Measurements from ENCODE around the gene CHI3L2. TPM values are rescaled to one million over a fixed set of nuclear protein-coding genes. Genes with fewer than 3 reads are reported as not detected.

The CHI3L2 gene
- polyA plus RNA-seq, 6 donors from 2014 or later, result 42.6 to 239 (median 159) TPM

DNA sequence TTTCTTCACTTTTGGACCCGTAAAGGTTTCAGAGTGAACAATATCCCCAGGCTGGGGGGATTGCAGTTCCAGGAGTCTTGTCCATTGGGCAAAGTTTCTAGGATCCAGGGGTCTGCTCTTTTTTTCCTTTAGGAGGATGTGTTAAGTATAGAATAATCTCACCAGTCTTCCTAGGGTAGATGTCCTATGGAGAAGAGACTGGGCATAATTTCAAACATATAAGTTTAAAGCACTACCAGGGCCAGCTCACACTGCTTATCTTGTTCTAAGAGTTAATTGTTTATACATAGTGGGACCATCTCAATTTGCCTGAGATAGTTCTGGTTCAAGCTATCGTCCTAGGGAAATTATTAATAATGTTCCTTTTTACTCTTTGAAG is 1.2 kb downstream of the CHI3L2 start:
- Mint-ChIP-seq H3K36me3 (peaks cover 0 to 5% of the 10 kb centered on the region in 2 donors), H3K27ac (peak overlapping the region in 3 of 6 donors; percentile 15 to 61 (median 16)), H3K4me3 (peak overlapping the region in 3 of 8 donors; percentile 56 to 90 (median 78)), H3K27me3 (no peaks in the 10 kb centered on the region), H3K9me3 (peaks cover 0 to 5% (median 1%) of the 10 kb centered on the region in 7 donors), H3K4me1 (peaks cover 50 to 86% (median 63%) of the 10 kb centered on the region in 3 donors)
- no peak for ATAC-seq (ENCODE audit: low read depth in 2 of 2)
- DNase-seq, result no peak

DNA sequence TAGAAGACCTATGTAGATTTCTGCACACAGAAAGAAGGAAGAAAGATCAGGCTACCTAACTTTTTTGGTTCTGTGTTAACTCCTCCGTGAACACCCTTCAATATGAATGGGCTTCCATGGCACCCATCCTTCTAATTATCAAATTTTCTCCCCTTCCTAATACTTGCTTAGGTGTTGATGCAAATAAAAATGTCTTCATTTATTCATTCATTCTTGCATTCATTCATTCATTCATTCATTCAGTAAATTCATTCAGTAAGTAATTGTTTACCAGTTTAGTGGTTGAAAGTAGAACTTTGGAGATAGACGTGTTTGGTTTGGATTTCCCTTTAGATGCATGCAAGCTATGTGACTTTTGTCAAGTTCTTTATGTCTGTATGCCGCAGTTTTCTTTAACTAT is 4.6 kb downstream of the CHI3L2 start:
- no peak for ATAC-seq (ENCODE audit: low read depth in 2 of 2)
- peaks cover 35 to 92% (median 37%) of the 10 kb centered on the region in 3 donors for H3K4me1 Mint-ChIP-seq
- H3K27ac Mint-ChIP-seq, result no peak overlapping the region
- H3K36me3 Mint-ChIP-seq, result peaks cover 19 to 20% of the 10 kb centered on the region in 2 donors
- no peak for DNase-seq
- H3K27me3 Mint-ChIP-seq, result no peaks in the 10 kb centered on the region
- peaks cover 0 to 5% (median 1%) of the 10 kb centered on the region in 7 donors for H3K9me3 Mint-ChIP-seq
- H3K4me3 Mint-ChIP-seq, result peak overlapping the region in 7 of 8 donors; percentile 19 to 97 (median 87)

DNA sequence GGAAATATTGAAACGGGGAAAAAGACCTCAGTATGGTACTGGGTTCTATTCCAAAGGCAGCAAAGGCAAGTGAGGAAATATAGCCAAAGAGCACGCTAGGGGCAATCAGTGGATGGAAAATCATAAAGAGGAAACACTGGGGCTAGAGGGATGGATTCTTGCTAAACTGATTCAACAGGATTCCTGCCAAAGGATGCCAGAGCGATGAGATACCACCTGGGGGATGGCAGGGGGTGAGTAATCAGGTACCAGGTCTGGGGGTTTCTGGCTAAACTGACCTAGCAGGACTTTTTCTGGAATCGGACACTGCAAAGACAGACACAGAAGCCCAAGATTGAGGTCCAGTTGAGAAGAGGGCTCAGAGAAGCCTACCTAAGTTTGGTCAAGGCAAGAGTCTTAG is 6.7 kb downstream of the CHI3L2 start:
- ATAC-seq (ENCODE audit: low read depth in 2 of 2), result no peak
- peaks cover 0 to 9% (median 2%) of the 10 kb centered on the region in 7 donors for H3K9me3 Mint-ChIP-seq
- no peaks in the 10 kb centered on the region for H3K27me3 Mint-ChIP-seq
- DNase-seq, result no peak
- H3K4me1 Mint-ChIP-seq, result peaks cover 34 to 87% (median 35%) of the 10 kb centered on the region in 3 donors
- H3K27ac Mint-ChIP-seq, result peak overlapping the region in 2 of 6 donors; percentile 73 to 74
- H3K4me3 Mint-ChIP-seq, result peak overlapping the region in 1 of 8 donors; percentile 9
- H3K36me3 Mint-ChIP-seq, result peaks cover 27 to 39% of the 10 kb centered on the region in 2 donors

DNA sequence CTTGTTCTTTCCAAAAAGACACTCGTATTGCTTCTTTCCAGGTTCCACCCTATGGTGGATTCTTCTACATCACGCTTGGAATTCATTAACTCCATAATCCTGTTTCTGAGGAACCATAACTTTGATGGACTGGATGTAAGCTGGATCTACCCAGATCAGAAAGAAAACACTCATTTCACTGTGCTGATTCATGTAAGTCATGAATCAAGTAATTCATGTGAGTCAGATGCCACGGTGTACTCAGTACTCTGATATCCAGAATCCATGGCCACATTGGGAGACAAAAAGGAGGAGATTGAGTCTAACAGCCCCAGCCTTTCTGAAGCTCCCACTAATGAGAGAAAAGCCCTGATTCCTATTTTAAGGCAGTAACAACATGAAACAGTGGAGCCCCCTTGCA is 7.4 kb downstream of the CHI3L2 start:
- no peak for DNase-seq
- peaks cover 34 to 85% (median 35%) of the 10 kb centered on the region in 3 donors for H3K4me1 Mint-ChIP-seq
- ATAC-seq (ENCODE audit: low read depth in 2 of 2), result no peak
- H3K36me3 Mint-ChIP-seq, result peaks cover 33 to 45% of the 10 kb centered on the region in 2 donors
- H3K9me3 Mint-ChIP-seq, result peaks cover 0 to 7% (median 1%) of the 10 kb centered on the region in 7 donors
- no peak overlapping the region for H3K4me3 Mint-ChIP-seq
- H3K27me3 Mint-ChIP-seq, result no peaks in the 10 kb centered on the region
- no peak overlapping the region for H3K27ac Mint-ChIP-seq

DNA sequence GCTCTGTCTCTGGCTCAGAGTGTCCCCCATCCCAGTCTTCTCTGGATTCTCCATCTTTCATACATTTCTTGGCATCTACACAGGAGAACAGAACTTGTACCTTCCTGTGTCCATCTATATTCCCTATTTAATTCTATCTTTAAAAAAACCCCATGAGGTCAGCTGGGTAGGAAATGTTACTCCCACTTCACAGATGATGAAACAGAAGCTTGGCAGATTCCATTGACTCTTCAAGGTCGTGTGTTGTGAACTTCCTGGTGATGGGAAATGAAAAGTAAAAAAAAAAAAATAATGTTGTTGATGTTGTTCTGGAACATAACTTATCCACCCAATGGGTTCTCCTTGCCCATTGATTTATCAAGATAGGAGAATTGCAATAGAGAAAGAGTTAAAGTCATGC is 8.9 kb downstream of the CHI3L2 start:
- DNase-seq (no peak), ATAC-seq (ENCODE audit: low read depth in 2 of 2) (no peak)
- Mint-ChIP-seq H3K27ac (peak overlapping the region in 1 of 6 donors; percentile 61), H3K4me3 (peak overlapping the region in 1 of 8 donors; percentile 88), H3K4me1 (peaks cover 27 to 73% (median 32%) of the 10 kb centered on the region in 3 donors), H3K36me3 (peaks cover 48 to 57% of the 10 kb centered on the region in 2 donors), H3K27me3 (no peaks in the 10 kb centered on the region), H3K9me3 (peaks cover 0 to 4% (median 0%) of the 10 kb centered on the region in 7 donors)

DNA sequence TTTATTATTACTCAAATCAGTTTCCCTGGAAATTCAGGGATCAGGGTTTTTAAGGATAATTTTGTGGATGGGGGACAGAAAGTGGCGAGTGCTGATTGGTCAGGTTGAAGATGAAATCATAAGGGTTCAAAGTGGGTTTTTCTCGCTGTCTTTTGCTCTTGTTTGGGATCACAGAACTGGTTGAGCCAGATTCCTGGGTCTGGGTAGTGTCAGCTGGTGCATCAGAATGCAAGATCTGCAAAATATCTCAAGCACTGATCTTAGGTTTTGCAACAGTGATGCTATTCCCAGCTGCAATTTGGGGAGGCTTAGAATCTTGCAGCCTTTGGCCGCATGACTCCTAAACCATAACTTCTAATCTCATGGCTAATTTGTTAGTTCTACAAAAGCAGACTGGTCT is 9.3 kb downstream of the CHI3L2 start:
- no peak for ATAC-seq (ENCODE audit: low read depth in 2 of 2)
- H3K36me3 Mint-ChIP-seq, result peaks cover 53 to 61% of the 10 kb centered on the region in 2 donors
- H3K9me3 Mint-ChIP-seq, result peaks cover 0 to 4% (median 0%) of the 10 kb centered on the region in 7 donors
- H3K27ac Mint-ChIP-seq, result peak overlapping the region in 2 of 6 donors; percentile 61 to 72
- no peaks in the 10 kb centered on the region for H3K27me3 Mint-ChIP-seq
- H3K4me3 Mint-ChIP-seq, result no peak overlapping the region
- no peak for DNase-seq
- H3K4me1 Mint-ChIP-seq, result peaks cover 23 to 69% (median 32%) of the 10 kb centered on the region in 3 donors

DNA sequence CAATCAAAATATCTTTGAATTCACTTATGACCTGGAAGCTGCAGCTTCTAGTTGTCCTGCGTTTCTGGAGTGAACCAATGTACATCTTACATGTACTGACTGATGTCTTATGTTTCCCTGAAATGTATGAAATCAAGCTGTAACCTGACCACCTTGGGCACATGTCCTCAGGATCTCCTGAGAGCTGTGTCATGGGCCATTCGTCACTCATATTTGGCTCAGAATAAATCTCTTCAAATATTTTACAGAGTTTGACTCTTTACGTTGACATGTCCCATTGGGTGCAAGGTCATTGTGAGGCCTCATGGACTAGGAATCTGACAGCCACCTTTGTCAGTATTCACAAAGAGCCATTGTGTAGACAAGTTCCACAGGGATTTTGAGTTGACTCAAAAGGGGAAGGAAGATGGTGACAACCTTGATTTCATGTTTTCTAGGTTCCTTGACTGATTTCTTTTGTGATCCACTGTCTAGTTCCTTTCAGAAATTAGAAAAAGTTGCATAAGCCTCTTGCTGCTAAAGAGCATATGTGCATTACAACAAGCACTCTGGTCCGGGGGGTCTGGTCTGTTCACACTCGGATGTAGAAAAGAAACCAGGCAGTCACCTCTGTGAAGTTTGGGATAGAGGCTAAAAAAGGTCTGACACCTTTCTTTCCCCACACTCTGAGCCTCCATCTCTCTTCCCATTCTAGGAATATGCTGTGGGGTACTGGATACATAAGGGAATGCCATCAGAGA is 10.7 kb downstream of the CHI3L2 start:
- Mint-ChIP-seq H3K27ac (peak overlapping the region in 4 of 6 donors; percentile 34 to 71 (median 58)), H3K36me3 (peaks cover 62 to 63% of the 10 kb centered on the region in 2 donors), H3K27me3 (no peaks in the 10 kb centered on the region), H3K4me1 (peaks cover 16 to 62% (median 27%) of the 10 kb centered on the region in 3 donors), H3K4me3 (no peak overlapping the region), H3K9me3 (peaks cover 0 to 4% (median 0%) of the 10 kb centered on the region in 7 donors)
- DNase-seq, result no peak
- ATAC-seq (ENCODE audit: low read depth in 2 of 2), result no peak

DNA sequence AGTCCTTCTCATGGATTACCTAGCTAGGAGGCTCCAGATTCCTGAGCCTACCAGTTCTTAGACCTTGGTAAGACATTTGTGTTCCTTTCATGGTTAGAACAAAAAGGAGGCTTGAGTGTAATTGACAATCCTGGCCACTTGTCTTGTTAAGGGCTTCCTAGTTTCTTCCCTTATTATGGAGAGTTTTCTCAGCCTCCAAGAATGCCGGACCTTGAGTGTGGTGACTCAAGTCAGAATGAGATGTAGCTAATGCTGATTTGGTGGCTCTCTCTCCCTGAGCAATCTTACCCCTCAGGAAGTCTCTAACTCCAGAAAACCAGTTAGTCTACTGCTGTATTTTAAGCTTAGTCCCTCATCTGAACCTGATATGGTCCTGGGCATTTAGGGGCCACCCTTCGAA is 14.3 kb downstream of the CHI3L2 start:
- H3K9me3 Mint-ChIP-seq, result peaks cover 0 to 4% (median 0%) of the 10 kb centered on the region in 7 donors
- peaks cover 15 to 38% (median 21%) of the 10 kb centered on the region in 3 donors for H3K4me1 Mint-ChIP-seq
- peaks cover 61 to 66% of the 10 kb centered on the region in 2 donors for H3K36me3 Mint-ChIP-seq

DNA sequence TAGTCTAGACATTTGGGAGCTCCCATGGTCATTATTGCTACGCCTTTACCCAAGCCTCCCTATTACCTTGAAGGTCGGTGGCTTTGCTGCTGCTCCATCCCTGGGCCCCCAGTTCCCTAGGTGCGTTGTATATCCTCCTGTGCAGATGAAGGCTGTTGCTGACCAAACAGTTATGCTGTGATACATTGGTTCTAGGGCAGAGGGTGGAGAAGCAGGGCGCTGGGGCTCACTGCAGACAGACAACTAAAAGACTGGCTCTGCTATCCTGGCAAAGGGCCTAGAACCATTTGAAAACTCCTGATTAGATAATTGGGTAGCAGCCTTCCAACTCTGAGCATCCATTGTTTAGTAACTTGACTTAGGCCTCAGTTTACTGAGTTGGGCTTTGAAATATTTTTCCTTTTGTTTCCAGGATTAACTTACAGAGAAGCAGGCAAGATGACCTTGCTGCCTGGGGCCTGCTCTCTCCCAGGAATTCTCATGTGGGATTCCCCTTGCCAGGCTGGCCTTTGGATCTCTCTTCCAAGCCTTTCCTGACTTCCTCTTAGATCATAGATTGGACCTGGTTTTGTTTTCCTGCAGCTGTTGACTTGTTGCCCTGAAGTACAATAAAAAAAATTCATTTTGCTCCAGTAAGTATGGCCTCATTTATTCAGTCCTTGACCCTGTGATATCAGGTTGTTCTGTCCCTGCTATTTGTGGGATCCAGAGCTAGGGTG is 15.5 kb downstream of the CHI3L2 start:
- Mint-ChIP-seq H3K27me3 (no peaks in the 10 kb centered on the region), H3K27ac (peak overlapping the region in 3 of 6 donors; percentile 5 to 79 (median 55)), H3K4me1 (peaks cover 15 to 30% (median 21%) of the 10 kb centered on the region in 3 donors)

More for the DNA sequence above, 14.3 kb downstream of the CHI3L2 start:
- DNase-seq, result no peak
- H3K27me3 Mint-ChIP-seq, result no peaks in the 10 kb centered on the region
- H3K4me3 Mint-ChIP-seq, result no peak overlapping the region
- no peak for ATAC-seq (ENCODE audit: low read depth in 2 of 2)
- peak overlapping the region in 2 of 6 donors; percentile 9 to 69 for H3K27ac Mint-ChIP-seq

DNA sequence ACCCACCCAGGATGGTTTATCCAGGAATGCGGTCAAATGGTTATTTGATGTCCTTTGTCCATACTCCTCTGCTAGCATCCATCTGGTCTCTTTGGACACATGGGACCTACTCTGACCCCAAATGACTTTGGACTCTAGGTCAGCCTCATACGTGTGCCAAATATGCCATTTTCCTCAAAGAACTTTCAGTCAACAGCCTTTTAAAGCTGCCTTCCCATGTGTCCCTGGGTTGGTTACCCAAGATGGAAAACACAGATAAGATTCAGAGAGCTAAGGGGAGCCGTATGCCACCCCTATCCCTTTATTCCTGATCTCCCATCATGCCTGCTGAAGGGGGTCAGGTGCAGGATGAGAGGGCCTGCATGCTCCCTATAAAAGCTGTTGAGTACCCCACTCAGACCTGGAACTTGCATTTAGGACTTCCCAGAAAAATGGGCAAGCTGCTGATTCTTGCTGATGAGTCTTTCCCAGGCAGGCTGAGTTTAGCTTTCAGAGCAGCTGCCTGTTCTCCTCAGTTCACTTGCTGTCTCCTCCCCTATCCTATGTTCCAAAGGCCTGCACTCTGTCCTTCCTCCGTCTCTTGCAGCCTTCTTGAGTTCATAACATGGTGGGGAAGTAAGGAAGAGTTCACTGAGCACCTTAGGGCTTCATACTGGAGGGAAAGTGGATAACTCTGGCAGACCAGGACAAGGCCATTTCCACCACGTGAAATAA is 19.8 kb downstream of the CHI3L2 start:
- Mint-ChIP-seq H3K27ac (peak overlapping the region in 2 of 6 donors; percentile 21 to 35), H3K4me3 (no peak overlapping the region), H3K36me3 (peaks cover 22 to 24% of the 10 kb centered on the region in 2 donors), H3K27me3 (no peaks in the 10 kb centered on the region), H3K9me3 (no peaks in the 10 kb centered on the region), H3K4me1 (peaks cover 0 to 16% (median 5%) of the 10 kb centered on the region in 3 donors)
- DNase-seq (no peak), ATAC-seq (ENCODE audit: low read depth in 2 of 2) (no peak)

More for the DNA sequence above, 15.5 kb downstream of the CHI3L2 start:
- ATAC-seq (ENCODE audit: low read depth in 2 of 2) (no peak), DNase-seq (no peak)
- Mint-ChIP-seq H3K9me3 (peaks cover 0 to 4% (median 0%) of the 10 kb centered on the region in 7 donors), H3K4me3 (no peak overlapping the region), H3K36me3 (peaks cover 55 to 59% of the 10 kb centered on the region in 2 donors)

DNA sequence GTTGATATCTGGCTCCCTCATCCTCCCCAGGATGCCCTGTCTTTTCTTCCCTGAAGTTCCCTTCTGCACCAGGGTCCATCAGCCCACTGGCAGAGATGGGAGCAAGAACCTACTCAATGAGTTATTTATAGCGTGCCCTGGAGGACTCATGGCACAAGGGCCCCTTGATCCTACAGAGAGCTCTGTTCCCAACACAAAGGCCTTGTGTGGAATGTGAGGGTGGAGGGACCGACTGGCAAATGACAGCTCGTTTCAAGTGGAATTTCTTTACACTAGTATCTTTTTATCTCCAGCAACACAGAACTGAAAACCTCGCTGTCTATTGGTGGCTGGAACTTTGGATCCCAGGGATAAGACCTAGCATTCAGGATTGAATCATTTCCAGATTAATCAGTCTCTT is 22.4 kb downstream of the CHI3L2 start:
- ATAC-seq (ENCODE audit: low read depth in 2 of 2), result no peak
- Mint-ChIP-seq H3K4me3 (peak overlapping the region in 1 of 8 donors; percentile 30), H3K27ac (no peak overlapping the region), H3K27me3 (peaks cover 0 to 6% (median 0%) of the 10 kb centered on the region in 3 donors), H3K36me3 (peaks cover 0 to 6% of the 10 kb centered on the region in 2 donors), H3K4me1 (peaks cover 0 to 12% (median 5%) of the 10 kb centered on the region in 3 donors), H3K9me3 (no peaks in the 10 kb centered on the region)
- DNase-seq, result no peak

DNA sequence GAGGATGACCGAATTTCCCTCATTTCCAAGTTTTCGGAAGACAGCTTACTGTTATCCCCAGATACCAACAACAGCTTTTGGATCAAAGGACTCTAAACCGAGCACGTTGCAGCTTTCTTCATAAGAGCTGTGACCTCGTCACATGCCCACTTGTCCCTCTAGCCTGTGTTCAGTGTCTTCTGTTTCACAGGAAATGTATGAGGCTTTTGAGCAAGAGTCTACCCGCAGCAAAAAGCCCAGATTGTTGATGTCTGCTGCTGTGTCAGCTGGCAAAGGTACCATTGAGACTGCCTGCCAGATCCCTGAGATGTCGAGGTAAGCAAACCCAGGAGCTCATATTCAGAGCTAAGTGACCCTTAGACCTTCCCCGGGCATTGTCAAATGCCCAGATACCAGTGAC is 24.1 kb downstream of the CHI3L2 start:
- DNase-seq (no peak), ATAC-seq (ENCODE audit: low read depth in 2 of 2) (no peak)
- Mint-ChIP-seq H3K27ac (peak overlapping the region in 1 of 6 donors; percentile 52), H3K9me3 (no peaks in the 10 kb centered on the region), H3K4me3 (no peak overlapping the region), H3K4me1 (peaks cover 0 to 7% (median 0%) of the 10 kb centered on the region in 3 donors), H3K36me3 (no peaks in the 10 kb centered on the region), H3K27me3 (peaks cover 0 to 14% (median 8%) of the 10 kb centered on the region in 3 donors)

DNA sequence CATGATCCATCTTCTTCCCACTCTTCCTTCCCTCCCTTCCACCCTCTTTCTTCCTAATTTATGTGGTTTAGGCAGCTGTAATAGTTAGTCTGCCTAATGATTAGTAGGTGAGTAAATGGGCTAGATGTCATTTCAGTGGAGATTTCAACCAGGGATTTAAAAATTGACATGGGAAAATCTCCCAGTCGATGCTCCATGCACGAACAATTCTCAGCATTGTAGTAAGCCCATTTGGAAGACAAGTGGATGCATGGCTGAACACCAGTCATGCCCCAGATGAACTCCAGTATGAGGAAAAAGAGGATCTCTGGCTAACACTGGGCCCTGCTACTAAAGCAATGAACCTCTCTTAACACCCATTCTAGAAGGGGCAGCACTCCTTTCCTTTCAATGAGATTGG is 25.3 kb downstream of the CHI3L2 start:
- Mint-ChIP-seq H3K4me3 (no peak overlapping the region), H3K27ac (no peak overlapping the region), H3K36me3 (no peaks in the 10 kb centered on the region), H3K27me3 (peaks cover 0 to 14% (median 8%) of the 10 kb centered on the region in 3 donors), H3K9me3 (no peaks in the 10 kb centered on the region), H3K4me1 (peaks cover 0 to 7% (median 0%) of the 10 kb centered on the region in 3 donors)
- ATAC-seq (ENCODE audit: low read depth in 2 of 2) (no peak), DNase-seq (no peak)
